Skeletal muscle tissue (tissue), 4 donors: ENCODE results near the gene MEGF8. TPM values are rescaled to one million over a fixed set of nuclear protein-coding genes. Genes with fewer than 3 reads are reported as not detected.
A peak's percentile ranks its signal among the peaks of the same experiment; 100 is the strongest.

ENCODE experiments used
- H3K27ac ChIP-seq: one replicate; pipeline ENCODE4 v1.7.0; 2013; ENCODE audit warnings: mild to moderate bottlenecking, low read depth, low read length, inconsistent platforms
- H3K27me3 ChIP-seq, 3 donors: one replicate each; pipeline ENCODE4 v1.7.0; 2013; ENCODE audit warnings: low read length in 3 of 3; ENCODE audit not compliant: control insufficient read depth in 3 of 3, insufficient read depth in 3 of 3
- H3K36me3 ChIP-seq, 3 donors: one replicate each; pipeline ENCODE4 v1.7.0; 2013; ENCODE audit warnings: low read length in 3 of 3; ENCODE audit not compliant: control insufficient read depth in 3 of 3, insufficient read depth in 3 of 3
- H3K4me1 ChIP-seq, 3 donors: one replicate each; pipeline ENCODE4 v1.7.0; 2013; ENCODE audit warnings: low read length in 3 of 3, mild to moderate bottlenecking in 3 of 3; ENCODE audit not compliant: control insufficient read depth in 3 of 3, insufficient read depth in 3 of 3
- H3K4me3 ChIP-seq, 3 donors: one replicate each; pipeline ENCODE4 v1.7.0; 2013; ENCODE audit warnings: low read length in 3 of 3
- H3K9ac ChIP-seq, 3 donors: one replicate each; pipeline ENCODE4 v1.7.0; 2013; ENCODE audit warnings: low read length in 3 of 3, mild to moderate bottlenecking in 3 of 3, moderate library complexity in 2 of 3, low read depth in 1 of 3
- H3K9me3 ChIP-seq, 3 donors: one replicate each; pipeline ENCODE4 v1.7.0; 2013; ENCODE audit warnings: low read length in 3 of 3; ENCODE audit not compliant: control insufficient read depth in 3 of 3
- total RNA-seq: library from RNA; depleted of rRNA; stranded (reverse); fragments of >200 nt; gene quantifications from one replicate; pipeline ENCODE4 v1.2.3, GENCODE V29; 2014
- donor health status: Osteomylitis.

MEGF8 gene
- total RNA-seq, 1 donor from 2014 or later, result 17.2 TPM

- no peaks in the 10 kb centered on the region for H3K27me3 ChIP-seq
- H3K9ac ChIP-seq, result no peak overlapping the region
- peaks cover 0 to 5% (median 5%) of the 10 kb centered on the region in 3 donors for H3K4me1 ChIP-seq
- no peak overlapping the region for H3K4me3 ChIP-seq
- no peaks in the 10 kb centered on the region for H3K9me3 ChIP-seq
- no peak overlapping the region for H3K27ac ChIP-seq
- H3K36me3 ChIP-seq, result peaks cover 57 to 67% (median 65%) of the 10 kb centered on the region in 3 donors
Observed at GRCh38 chr19:42292042-42292960, 33.1 kb upstream of the MEGF8 start.

- no peak overlapping the region for H3K27ac ChIP-seq
- no peaks in the 10 kb centered on the region for H3K9me3 ChIP-seq
- no peaks in the 10 kb centered on the region for H3K27me3 ChIP-seq
Observed at GRCh38 chr19:42292963-42293362, 32.5 kb upstream of the MEGF8 start.

GRCh38 chr19:42293540-42293939 is 31.9 kb upstream of the MEGF8 start:
- no peaks in the 10 kb centered on the region for H3K27me3 ChIP-seq
- no peak overlapping the region for H3K9ac ChIP-seq
- H3K4me3 ChIP-seq, result no peak overlapping the region
- no peak overlapping the region for H3K27ac ChIP-seq
- H3K9me3 ChIP-seq, result no peaks in the 10 kb centered on the region
- peaks cover 0 to 5% (median 5%) of the 10 kb centered on the region in 3 donors for H3K4me1 ChIP-seq
- H3K36me3 ChIP-seq, result peaks cover 47 to 54% (median 53%) of the 10 kb centered on the region in 3 donors

More at GRCh38 chr19:42292963-42293362, 32.5 kb upstream of the MEGF8 start:
- peaks cover 0 to 5% (median 5%) of the 10 kb centered on the region in 3 donors for H3K4me1 ChIP-seq
- H3K36me3 ChIP-seq, result peaks cover 50 to 60% (median 59%) of the 10 kb centered on the region in 3 donors
- H3K9ac ChIP-seq, result no peak overlapping the region
- H3K4me3 ChIP-seq, result no peak overlapping the region

GRCh38 chr19:42293948-42294347 is 31.5 kb upstream of the MEGF8 start:
- H3K36me3 ChIP-seq, result peaks cover 43 to 51% (median 49%) of the 10 kb centered on the region in 3 donors
- H3K9ac ChIP-seq, result no peak overlapping the region
- H3K27ac ChIP-seq, result no peak overlapping the region
- no peaks in the 10 kb centered on the region for H3K9me3 ChIP-seq
- peaks cover 0 to 5% (median 5%) of the 10 kb centered on the region in 3 donors for H3K4me1 ChIP-seq
- no peak overlapping the region for H3K4me3 ChIP-seq
- no peaks in the 10 kb centered on the region for H3K27me3 ChIP-seq

GRCh38 chr19:42294471-42295137 is 30.8 kb upstream of the MEGF8 start:
- H3K9ac ChIP-seq, result no peak overlapping the region
- H3K36me3 ChIP-seq, result peaks cover 37 to 44% (median 42%) of the 10 kb centered on the region in 3 donors
- no peak overlapping the region for H3K27ac ChIP-seq
- no peaks in the 10 kb centered on the region for H3K9me3 ChIP-seq
- H3K4me3 ChIP-seq, result no peak overlapping the region
- peaks cover 0 to 5% (median 5%) of the 10 kb centered on the region in 3 donors for H3K4me1 ChIP-seq
- H3K27me3 ChIP-seq, result no peaks in the 10 kb centered on the region

- no peak overlapping the region for H3K9ac ChIP-seq
- H3K27ac ChIP-seq, result no peak overlapping the region
- H3K9me3 ChIP-seq, result no peaks in the 10 kb centered on the region
- H3K4me1 ChIP-seq, result peaks cover 0 to 5% (median 5%) of the 10 kb centered on the region in 3 donors
- no peaks in the 10 kb centered on the region for H3K27me3 ChIP-seq
- H3K36me3 ChIP-seq, result peaks cover 31 to 38% (median 35%) of the 10 kb centered on the region in 3 donors
- no peak overlapping the region for H3K4me3 ChIP-seq
Observed at GRCh38 chr19:42295342-42295741, 30.1 kb upstream of the MEGF8 start.

- no peak overlapping the region for H3K9ac ChIP-seq
- no peak overlapping the region for H3K27ac ChIP-seq
- no peaks in the 10 kb centered on the region for H3K27me3 ChIP-seq
- H3K4me1 ChIP-seq, result peaks cover 0 to 5% (median 5%) of the 10 kb centered on the region in 3 donors
- no peak overlapping the region for H3K4me3 ChIP-seq
- H3K36me3 ChIP-seq, result peaks cover 28 to 34% (median 33%) of the 10 kb centered on the region in 3 donors
- H3K9me3 ChIP-seq, result no peaks in the 10 kb centered on the region
Observed at GRCh38 chr19:42295831-42296525, 29.5 kb upstream of the MEGF8 start.

GRCh38 chr19:42297039-42297438 is 28.4 kb upstream of the MEGF8 start:
- H3K36me3 ChIP-seq, result peaks cover 21 to 24% (median 24%) of the 10 kb centered on the region in 3 donors

GRCh38 chr19:42301646-42302203 is 23.7 kb upstream of the MEGF8 start, which contains the start of gene PRR19:
TSS of gene PRR19 (plus strand) at chr19:42302132. CDS start at chr19:42309585, 7,453 bp downstream.
- Histone ChIP-seq H3K4me1 (peaks cover 17 to 19% (median 19%) of the 10 kb centered on the region in 3 donors), H3K27ac (no peak within 1 kb of the TSS), H3K27me3 (no peaks in the 10 kb centered on the region), H3K9ac (peak within 1 kb of the TSS; percentile 29 to 77 (median 51)), H3K9me3 (no peaks in the 10 kb centered on the region), H3K4me3 (peak within 1 kb of the TSS; percentile 64 to 82 (median 78)), H3K36me3 (peaks cover 0 to 3% (median 0%) of the 10 kb centered on the region in 3 donors)

More at GRCh38 chr19:42297039-42297438, 28.4 kb upstream of the MEGF8 start:
- Histone ChIP-seq H3K9me3 (no peaks in the 10 kb centered on the region), H3K4me3 (no peak overlapping the region), H3K4me1 (peaks cover 5 to 10% (median 10%) of the 10 kb centered on the region in 3 donors), H3K9ac (no peak overlapping the region), H3K27ac (no peak overlapping the region), H3K27me3 (no peaks in the 10 kb centered on the region)
